Stomach (tissue), 4 donors: ENCODE results near the gene LRPPRC.

Source experiments
- CTCF ChIP-seq, 7 experiments: fragments of 450-650 bp in 4 of 7; fragments of 200-600 bp in 3 of 7; sonication (generic) in 3 of 7; IDR thresholded peaks; one replicate each; pipeline ENCODE4 v1.5.1; 2016 to 2019; ENCODE audit warnings: antibody characterized with exemption in 7 of 7, control low read depth in 2 of 7, mild to moderate bottlenecking in 1 of 7
- POLR2AphosphoS5 ChIP-seq, 3 donors: sonication (generic); formaldehyde crosslinking; IDR thresholded peaks; one replicate each; pipeline ENCODE4 v1.6.1; 2016; ENCODE audit warnings: antibody characterized with exemption in 3 of 3

GRCh38 chr2:43989545-43989944 is 6.2 kb downstream of the LRPPRC start:
- TF ChIP-seq CTCF (IDR thresholded peaks at IDR 0.05) (no peak), POLR2AphosphoS5 (IDR thresholded peaks at IDR 0.05) (no peak)
